ENCODE measurements around the gene KRT9.

DNA sequence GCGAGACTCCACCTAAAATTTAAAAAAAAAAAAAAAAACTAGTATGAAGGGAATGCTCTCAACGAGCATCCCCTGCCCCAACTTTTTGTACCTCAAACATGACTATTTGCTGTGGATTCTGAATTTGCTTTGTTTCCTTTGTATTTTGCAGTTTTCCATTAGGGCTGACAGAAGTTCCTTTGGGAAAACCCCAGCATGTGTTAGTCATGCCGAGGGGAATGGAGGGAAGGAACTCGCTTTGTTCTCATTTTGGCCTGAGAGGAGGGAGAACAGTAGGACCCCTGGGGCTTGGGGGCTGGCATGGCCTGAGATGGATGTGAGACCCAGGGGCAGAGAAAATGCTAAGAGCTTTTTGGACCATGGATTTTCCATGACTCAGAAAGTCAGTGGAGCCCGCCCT, 20.5 kb downstream of the KRT9 start:
- TF ChIP-seq, protein P1, sequence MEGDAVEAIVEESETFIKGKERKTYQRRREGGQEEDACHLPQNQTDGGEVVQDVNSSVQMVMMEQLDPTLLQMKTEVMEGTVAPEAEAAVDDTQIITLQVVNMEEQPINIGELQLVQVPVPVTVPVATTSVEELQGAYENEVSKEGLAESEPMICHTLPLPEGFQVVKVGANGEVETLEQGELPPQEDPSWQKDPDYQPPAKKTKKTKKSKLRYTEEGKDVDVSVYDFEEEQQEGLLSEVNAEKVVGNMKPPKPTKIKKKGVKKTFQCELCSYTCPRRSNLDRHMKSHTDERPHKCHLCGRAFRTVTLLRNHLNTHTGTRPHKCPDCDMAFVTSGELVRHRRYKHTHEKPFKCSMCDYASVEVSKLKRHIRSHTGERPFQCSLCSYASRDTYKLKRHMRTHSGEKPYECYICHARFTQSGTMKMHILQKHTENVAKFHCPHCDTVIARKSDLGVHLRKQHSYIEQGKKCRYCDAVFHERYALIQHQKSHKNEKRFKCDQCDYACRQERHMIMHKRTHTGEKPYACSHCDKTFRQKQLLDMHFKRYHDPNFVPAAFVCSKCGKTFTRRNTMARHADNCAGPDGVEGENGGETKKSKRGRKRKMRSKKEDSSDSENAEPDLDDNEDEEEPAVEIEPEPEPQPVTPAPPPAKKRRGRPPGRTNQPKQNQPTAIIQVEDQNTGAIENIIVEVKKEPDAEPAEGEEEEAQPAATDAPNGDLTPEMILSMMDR (IDR thresholded peaks at IDR 0.05): no peak
- no peak for TF ChIP-seq POLR2A (IDR thresholded peaks at IDR 0.05)

All from uterus (tissue), 2 donors.